Stimulated activated CD8-positive, alpha-beta memory T cell treated with anti-CD3 and anti-CD28 coated beads, Interleukin-7, amount 100 ng/mL, for 24 hours (primary cell): Measurements from ENCODE around the gene EDC4.
"Not testable (repeated sequence)": the region's sequence is repeated elsewhere in the genome, so short reads cannot be mapped to it uniquely, and the experiment has no call there.

Experiments used
- DNase-seq: peaks from one replicate; pipeline ENCODE4 v3.0.0-alpha.2; 2020; ENCODE audit warnings: low read depth

EDC4 gene

GRCh38 chr16:67847064-67847861, 25.6 kb upstream of the EDC4 start, which contains the start of gene CENPT:
CENPT (minus strand) TSS chr16:67847693; CDS start chr16:67833859, 13,834 bp downstream.
- DNase-seq, result no peak

GRCh38 chr16:67848118-67848517, 24.7 kb upstream of the EDC4 start:
- no peak for DNase-seq

- no peak for DNase-seq
Measured at GRCh38 chr16:67853670-67854069, 19.2 kb upstream of the EDC4 start.

GRCh38 chr16:67855789-67856188, 17.1 kb upstream of the EDC4 start:
- no peak for DNase-seq

GRCh38 chr16:67856927-67857546, 15.8 kb upstream of the EDC4 start:
- no peak for DNase-seq

- no peak for DNase-seq
Measured at GRCh38 chr16:67857547-67858233, 15.2 kb upstream of the EDC4 start.

GRCh38 chr16:67858500-67858899, 14.4 kb upstream of the EDC4 start:
- no peak for DNase-seq

- DNase-seq, result no peak
Measured at GRCh38 chr16:67860589-67861398, 12.1 kb upstream of the EDC4 start.

- no peak for DNase-seq
Measured at GRCh38 chr16:67861877-67862276, 11.0 kb upstream of the EDC4 start.

GRCh38 chr16:67862623-67863583, 9.9 kb upstream of the EDC4 start:
- DNase-seq, result no peak

- DNase-seq, result not testable (repeated sequence)
Measured at GRCh38 chr16:67864044-67864443, 8.8 kb upstream of the EDC4 start.

GRCh38 chr16:67864594-67864993, 8.3 kb upstream of the EDC4 start:
- DNase-seq, result no peak

- DNase-seq, result no peak
Measured at GRCh38 chr16:67865318-67865717, 7.5 kb upstream of the EDC4 start.

GRCh38 chr16:67868290-67868689, 4.6 kb upstream of the EDC4 start:
- no peak for DNase-seq

GRCh38 chr16:67869653-67870052, 3.2 kb upstream of the EDC4 start:
- no peak for DNase-seq

GRCh38 chr16:67871256-67871655, 1.6 kb upstream of the EDC4 start:
- DNase-seq, result no peak

GRCh38 chr16:67872131-67872630, 671 bp upstream of the EDC4 start:
- no peak for DNase-seq

- DNase-seq, result no peak
Measured at GRCh38 chr16:67873435-67874370, 851 bp downstream of the EDC4 start.

GRCh38 chr16:67874372-67874771, 1.5 kb downstream of the EDC4 start:
- DNase-seq, result no peak

- no peak for DNase-seq
Measured at GRCh38 chr16:67877064-67877463, 4.2 kb downstream of the EDC4 start.
